Tibial nerve (tissue), 4 donors: ENCODE results near the gene SLIT3.

ENCODE experiments used
- CTCF ChIP-seq, 5 experiments: fragments of 200-600 bp in 3 of 5; fragments of 450-650 bp in 2 of 5; sonication (generic) in 3 of 5; IDR thresholded peaks; one replicate each; pipeline ENCODE4 v1.5.1; 2016 to 2019; ENCODE audit warnings: antibody characterized with exemption in 5 of 5, mild to moderate bottlenecking in 3 of 5, moderate library complexity in 2 of 5
- EP300 ChIP-seq, 2 donors: sonication (generic); formaldehyde crosslinking; IDR thresholded peaks; one replicate each; pipeline ENCODE4 v1.6.1; 2017; ENCODE audit warnings: antibody characterized with exemption in 2 of 2, mild to moderate bottlenecking in 1 of 2
- POLR2A ChIP-seq, 2 donors: fragments of 450-650 bp; IDR thresholded peaks; one replicate each; pipeline ENCODE4 v1.6.1; 2017; ENCODE audit warnings: antibody characterized with exemption in 2 of 2, mild to moderate bottlenecking in 2 of 2, moderate library complexity in 2 of 2

- TF ChIP-seq CTCF (IDR thresholded peaks at IDR 0.05): no peak
- TF ChIP-seq POLR2A (IDR thresholded peaks at IDR 0.05): no peak
- TF ChIP-seq EP300 (IDR thresholded peaks at IDR 0.05): no peak
Measured at GRCh38 chr5:168853972-168854371, 447.0 kb downstream of the SLIT3 start.
